Stimulated activated effector memory CD8-positive, alpha-beta T cell treated with anti-CD3 and anti-CD28 coated beads, Interleukin-12 subunit alpha, Interleukin-12 subunit beta, amount 100 ng/mL, for 72 hours (primary cell): ENCODE measurements around the gene CMTM7.
"Not testable (repeated sequence)": the region's sequence is repeated elsewhere in the genome, so short reads cannot be mapped to it uniquely, and the experiment has no call there.

Experiments used
- ATAC-seq: fragments of 150-1000 bp; cut with Tn5 transposase; 2 replicates; pipeline ENCODE4 v1.10.0; 2021
- DNase-seq, 2 donors: peaks; one replicate each; pipeline ENCODE4 v3.0.0; 2021 to 2022; ENCODE audit warnings: low spot score in 2 of 2
- H3K27ac Mint-ChIP-seq: one replicate; pipeline ENCODE4 v1.8.0; 2022; ENCODE audit warnings: mild to moderate bottlenecking, mixed read lengths
- H3K36me3 Mint-ChIP-seq: one replicate; pipeline ENCODE4 v1.8.0; 2022; ENCODE audit warnings: mild to moderate bottlenecking, mixed read lengths
- H3K4me1 Mint-ChIP-seq: one replicate; pipeline ENCODE4 v1.8.0; 2022; ENCODE audit warnings: mixed read lengths
- H3K4me3 Mint-ChIP-seq: one replicate; pipeline ENCODE4 v1.8.0; 2022; ENCODE audit warnings: mild to moderate bottlenecking, mixed read lengths
- H3K9me3 Mint-ChIP-seq: one replicate; pipeline ENCODE4 v1.8.0; 2022; ENCODE audit warnings: mixed read lengths

Gene CMTM7

DNA sequence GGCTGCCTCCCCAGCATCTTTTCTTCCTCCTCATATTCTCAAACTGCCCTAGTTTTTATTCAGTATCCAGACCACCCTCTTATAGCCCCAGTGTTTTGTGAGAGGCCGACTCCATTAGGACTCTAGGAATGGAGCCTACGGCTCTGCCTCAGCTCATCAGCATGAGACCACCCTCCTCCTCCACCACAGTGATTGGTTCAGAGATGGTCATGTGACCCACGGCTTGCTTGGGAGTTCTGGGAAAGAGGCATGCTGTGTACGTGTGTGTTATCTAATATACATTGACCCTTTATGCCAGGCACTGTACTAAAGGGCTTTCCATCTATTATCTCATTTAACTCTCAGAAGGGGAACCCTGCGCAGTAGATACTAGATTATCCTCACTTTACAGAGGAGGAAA, 17.8 kb upstream of the CMTM7 start:
- no peaks in the 10 kb centered on the region for H3K36me3 Mint-ChIP-seq
- no peak overlapping the region for H3K4me3 Mint-ChIP-seq
- H3K4me1 Mint-ChIP-seq = peaks cover 4% of the 10 kb centered on the region
- no peaks in the 10 kb centered on the region for H3K9me3 Mint-ChIP-seq
- ATAC-seq = no peak
- no peak for DNase-seq
- H3K27ac Mint-ChIP-seq = no peak overlapping the region

DNA sequence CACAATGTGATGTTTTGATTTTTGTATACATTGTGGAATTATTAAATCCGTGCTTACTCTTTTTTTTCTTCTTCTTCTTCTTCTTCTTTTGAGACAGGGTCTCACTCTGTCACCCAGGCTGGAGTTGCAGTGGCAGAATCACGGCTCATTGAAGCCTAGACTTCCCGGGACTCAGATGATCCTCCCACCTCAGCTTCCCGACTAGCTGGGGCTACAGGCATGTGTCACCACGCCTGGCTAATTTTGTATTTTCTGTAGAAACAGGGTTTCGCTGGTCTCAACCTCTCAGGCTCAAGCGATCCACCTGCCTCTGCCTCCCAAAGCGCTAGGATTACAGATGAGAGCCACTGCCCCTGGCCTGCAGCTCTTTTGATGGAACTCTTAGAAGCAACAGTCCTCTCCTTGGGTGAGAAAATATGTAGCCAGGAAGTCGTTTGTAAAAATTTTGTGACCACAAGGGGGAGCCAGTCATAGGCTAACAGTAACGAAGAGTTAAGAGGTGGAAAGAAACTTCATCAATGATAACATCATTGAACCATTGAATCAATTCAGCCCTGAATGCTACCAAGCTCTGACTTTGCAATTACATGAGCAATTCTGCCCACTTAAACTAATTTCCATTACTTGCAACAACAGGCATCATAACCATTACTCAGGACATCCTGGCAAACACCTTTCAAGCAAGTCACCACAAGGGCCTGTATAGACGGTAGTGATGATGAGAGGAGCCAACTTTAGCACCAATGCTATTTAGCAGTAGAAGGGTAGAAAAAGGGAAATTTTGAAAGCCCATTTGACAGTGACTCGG, 16.7 kb upstream of the CMTM7 start:
- Mint-ChIP-seq H3K4me3 (no peak overlapping the region), H3K9me3 (no peaks in the 10 kb centered on the region), H3K36me3 (no peaks in the 10 kb centered on the region), H3K4me1 (peaks cover 4% of the 10 kb centered on the region), H3K27ac (no peak overlapping the region)
- peak; percentile 63 to 83 for DNase-seq
- ATAC-seq = peak; percentile 82

DNA sequence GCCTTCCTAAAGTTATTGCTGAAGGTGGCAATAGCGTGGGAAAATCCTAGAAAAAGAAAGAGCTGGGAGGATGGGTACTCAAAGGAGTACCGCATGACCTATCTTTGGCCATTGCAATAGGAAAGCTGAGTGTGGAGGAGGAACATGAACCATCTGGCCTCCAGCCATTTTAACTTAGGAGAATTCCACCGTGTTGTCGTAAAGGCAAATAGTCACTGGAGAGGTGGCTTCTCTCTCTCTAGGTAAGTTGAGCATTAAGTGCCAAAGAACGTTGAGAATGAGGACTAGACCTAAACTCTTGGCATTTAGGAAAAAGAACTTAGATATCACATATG, 16.1 kb upstream of the CMTM7 start:
- no peak for DNase-seq
- no peak for ATAC-seq
- H3K27ac Mint-ChIP-seq = no peak overlapping the region
- no peaks in the 10 kb centered on the region for H3K9me3 Mint-ChIP-seq
- no peaks in the 10 kb centered on the region for H3K36me3 Mint-ChIP-seq
- H3K4me3 Mint-ChIP-seq = no peak overlapping the region
- H3K4me1 Mint-ChIP-seq = peaks cover 4% of the 10 kb centered on the region

DNA sequence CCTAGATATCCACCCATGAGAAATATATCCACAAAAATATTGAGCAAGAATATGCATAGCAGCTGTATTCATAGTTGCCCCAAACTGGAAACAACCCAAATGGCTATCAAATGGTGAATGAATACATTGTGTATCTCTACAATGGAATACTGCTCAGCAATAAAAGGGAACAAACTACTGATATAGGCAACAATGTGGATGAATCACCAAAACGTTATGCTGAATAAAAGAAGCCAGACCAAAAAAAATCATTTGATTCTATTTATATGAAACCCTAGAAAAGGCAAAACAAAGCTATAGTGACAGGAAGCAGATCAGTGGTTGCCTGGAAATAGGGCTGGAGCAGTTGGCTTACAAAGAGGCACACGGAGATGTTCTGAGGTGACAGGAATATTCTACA, 15.5 kb upstream of the CMTM7 start:
- DNase-seq = no peak
- Mint-ChIP-seq H3K36me3 (no peaks in the 10 kb centered on the region), H3K9me3 (no peaks in the 10 kb centered on the region), H3K4me3 (no peak overlapping the region), H3K4me1 (peaks cover 4% of the 10 kb centered on the region), H3K27ac (no peak overlapping the region)
- ATAC-seq = no peak

DNA sequence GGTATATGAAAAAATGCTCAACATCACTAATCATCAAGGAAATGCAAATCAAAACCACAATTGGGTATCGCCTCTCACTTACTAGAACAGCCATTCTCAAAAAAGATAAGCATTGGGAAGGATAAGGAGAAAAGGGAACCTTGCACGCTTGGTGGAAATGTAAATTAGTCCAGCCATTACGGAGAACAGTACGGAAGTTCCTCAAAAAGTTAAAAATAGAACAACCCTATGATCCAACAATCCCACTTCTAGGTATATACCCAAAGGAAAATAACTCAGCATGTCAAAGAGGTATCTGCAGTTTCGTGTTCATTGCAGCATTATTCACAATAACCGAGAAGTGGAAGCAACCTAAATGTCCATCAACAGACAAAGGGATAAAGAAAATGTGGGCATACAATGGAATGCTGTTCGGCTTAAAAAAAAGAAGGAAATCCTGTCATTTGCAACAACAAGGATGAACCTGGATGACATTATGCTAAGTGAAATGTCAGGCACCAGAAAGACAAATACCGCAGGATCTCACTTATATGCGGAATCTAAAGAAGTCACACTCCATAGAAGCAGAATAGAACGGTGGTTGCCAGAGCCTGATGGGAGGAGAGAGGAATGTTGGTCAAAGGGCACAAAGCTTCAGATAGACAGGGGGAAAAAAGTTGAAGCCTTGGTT, 11.7 kb upstream of the CMTM7 start:
- no peak overlapping the region for H3K4me3 Mint-ChIP-seq
- H3K36me3 Mint-ChIP-seq = no peaks in the 10 kb centered on the region
- ATAC-seq = no peak
- no peak overlapping the region for H3K27ac Mint-ChIP-seq
- no peak for DNase-seq
- peaks cover under 1% of the 10 kb centered on the region for H3K4me1 Mint-ChIP-seq
- no peaks in the 10 kb centered on the region for H3K9me3 Mint-ChIP-seq

DNA sequence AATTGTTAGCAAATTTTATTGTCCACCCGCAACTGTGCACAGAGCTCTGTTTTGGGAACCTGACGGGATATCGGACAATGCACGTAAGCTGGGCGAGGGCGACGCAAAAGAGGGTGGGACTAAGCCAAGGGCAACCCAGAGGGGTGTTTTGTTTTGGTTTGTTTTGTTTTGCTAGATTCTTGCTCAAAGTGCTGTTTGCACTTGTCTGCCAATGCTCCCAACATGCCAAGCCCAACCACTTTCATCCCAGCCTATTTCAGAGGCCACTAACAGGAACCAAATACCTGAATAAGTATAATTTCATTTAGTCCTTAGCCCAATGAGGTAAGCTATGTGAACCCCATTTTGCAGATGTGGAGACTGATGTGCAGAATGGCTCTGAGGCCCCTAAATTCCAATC, 9.7 kb upstream of the CMTM7 start:
- Mint-ChIP-seq H3K27ac (no peak overlapping the region), H3K9me3 (no peaks in the 10 kb centered on the region), H3K4me1 (peaks cover 3% of the 10 kb centered on the region), H3K36me3 (no peaks in the 10 kb centered on the region), H3K4me3 (no peak overlapping the region)
- DNase-seq = no peak
- no peak for ATAC-seq

DNA sequence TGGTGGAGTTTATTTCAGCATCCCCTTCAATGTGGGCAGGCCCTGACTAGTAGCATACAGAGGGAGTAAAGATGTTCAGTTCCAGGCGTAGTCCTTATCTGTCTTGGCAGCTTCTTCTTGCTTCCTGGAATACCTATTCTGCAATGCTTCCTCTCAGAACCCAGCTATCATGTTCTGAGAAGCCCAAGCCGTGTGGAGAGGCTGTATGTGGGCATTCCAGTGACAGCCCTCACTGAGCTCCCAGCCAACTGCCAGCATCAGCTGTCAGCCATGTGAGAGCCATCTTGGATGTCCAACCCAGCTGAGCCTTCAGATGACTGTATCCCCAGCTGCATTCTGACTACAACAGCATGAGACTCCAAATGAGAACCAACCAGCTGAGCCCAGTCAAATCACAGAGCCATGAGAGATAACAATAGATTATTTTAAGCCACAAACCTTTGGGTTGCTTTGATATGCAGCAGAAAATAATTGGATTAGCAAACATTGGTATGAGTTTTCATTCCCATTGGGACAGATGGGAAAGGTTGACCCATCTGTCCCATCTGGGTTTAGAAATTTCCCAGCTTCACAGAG, 8.4 kb upstream of the CMTM7 start:
- no peak overlapping the region for H3K4me3 Mint-ChIP-seq

DNA sequence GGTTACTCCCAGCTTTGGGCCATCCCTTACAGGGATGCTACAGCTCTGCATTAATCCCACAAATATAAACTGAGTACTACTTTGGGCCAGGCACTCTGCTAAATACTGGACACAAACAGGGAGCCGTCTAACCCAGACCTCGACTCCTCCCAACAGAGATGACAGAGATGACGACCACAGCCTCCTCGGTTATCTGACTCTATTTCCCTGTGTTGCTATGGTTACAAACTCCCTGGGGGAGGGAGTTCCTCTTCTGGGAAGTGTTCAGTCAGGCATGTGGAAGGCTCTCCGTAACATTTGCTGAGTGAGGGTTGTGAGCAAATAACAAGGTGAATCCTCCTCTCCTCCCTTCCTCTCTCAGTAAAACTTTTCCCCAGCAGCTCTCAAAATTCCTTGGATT, 6.7 kb upstream of the CMTM7 start:
- H3K27ac Mint-ChIP-seq = no peak overlapping the region
- H3K4me3 Mint-ChIP-seq = no peak overlapping the region
- DNase-seq = no peak
- ATAC-seq = no peak
- no peaks in the 10 kb centered on the region for H3K9me3 Mint-ChIP-seq
- H3K4me1 Mint-ChIP-seq = peaks cover 5% of the 10 kb centered on the region
- H3K36me3 Mint-ChIP-seq = no peaks in the 10 kb centered on the region

More for the DNA sequence above, 8.4 kb upstream of the CMTM7 start:
- DNase-seq (no peak), ATAC-seq (peak; percentile 31)
- no peak overlapping the region for H3K27ac Mint-ChIP-seq
- no peaks in the 10 kb centered on the region for H3K36me3 Mint-ChIP-seq
- H3K4me1 Mint-ChIP-seq = peaks cover 5% of the 10 kb centered on the region
- H3K9me3 Mint-ChIP-seq = no peaks in the 10 kb centered on the region

DNA sequence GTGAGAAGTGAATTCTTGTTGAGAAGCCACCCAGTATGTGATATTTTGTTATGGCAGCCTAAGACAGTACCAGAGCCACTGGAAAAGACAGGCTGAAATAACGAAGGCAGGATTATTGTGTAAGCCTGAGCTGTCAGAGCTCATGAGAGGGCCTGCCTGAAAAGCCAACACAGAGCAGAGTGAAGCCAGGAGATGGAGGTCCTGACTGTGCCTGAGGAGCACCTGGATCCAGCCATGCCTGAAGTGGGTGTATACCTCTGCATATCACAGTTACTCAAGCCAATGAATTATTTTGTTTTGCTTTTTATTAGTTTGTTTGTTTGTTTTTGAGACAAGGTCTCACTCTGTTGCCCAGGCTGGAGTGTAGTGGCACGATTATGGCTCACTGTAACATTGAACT, 4.1 kb upstream of the CMTM7 start:
- ATAC-seq = no peak
- H3K36me3 Mint-ChIP-seq = peaks cover 5% of the 10 kb centered on the region
- H3K4me1 Mint-ChIP-seq = peaks cover 18% of the 10 kb centered on the region
- H3K27ac Mint-ChIP-seq = no peak overlapping the region
- DNase-seq = no peak
- H3K4me3 Mint-ChIP-seq = no peak overlapping the region
- H3K9me3 Mint-ChIP-seq = no peaks in the 10 kb centered on the region

DNA sequence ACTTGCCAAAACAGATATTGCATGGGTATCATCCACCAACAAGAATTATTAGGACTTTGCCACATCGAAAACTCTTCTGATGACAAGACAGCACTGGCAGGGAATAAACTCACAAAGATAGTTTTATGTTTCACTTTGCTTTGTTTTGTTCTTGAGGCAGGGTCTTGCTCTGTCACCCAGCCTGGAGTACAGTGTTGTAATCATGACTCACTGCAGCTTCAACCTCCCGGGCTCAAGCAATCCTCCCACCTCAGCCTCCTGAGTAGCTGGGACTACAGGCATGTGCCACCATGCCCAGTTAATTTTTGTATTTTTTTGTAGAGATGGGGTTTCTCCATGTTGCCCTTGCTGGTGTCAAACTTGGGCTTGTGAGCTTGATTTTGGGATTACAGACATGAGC, 2.1 kb upstream of the CMTM7 start:
- H3K9me3 Mint-ChIP-seq, H3K4me3 Mint-ChIP-seq, DNase-seq, ATAC-seq, H3K36me3 Mint-ChIP-seq, H3K27ac Mint-ChIP-seq: not testable (repeated sequence)
- peaks cover 39% of the 10 kb centered on the region for H3K4me1 Mint-ChIP-seq

DNA sequence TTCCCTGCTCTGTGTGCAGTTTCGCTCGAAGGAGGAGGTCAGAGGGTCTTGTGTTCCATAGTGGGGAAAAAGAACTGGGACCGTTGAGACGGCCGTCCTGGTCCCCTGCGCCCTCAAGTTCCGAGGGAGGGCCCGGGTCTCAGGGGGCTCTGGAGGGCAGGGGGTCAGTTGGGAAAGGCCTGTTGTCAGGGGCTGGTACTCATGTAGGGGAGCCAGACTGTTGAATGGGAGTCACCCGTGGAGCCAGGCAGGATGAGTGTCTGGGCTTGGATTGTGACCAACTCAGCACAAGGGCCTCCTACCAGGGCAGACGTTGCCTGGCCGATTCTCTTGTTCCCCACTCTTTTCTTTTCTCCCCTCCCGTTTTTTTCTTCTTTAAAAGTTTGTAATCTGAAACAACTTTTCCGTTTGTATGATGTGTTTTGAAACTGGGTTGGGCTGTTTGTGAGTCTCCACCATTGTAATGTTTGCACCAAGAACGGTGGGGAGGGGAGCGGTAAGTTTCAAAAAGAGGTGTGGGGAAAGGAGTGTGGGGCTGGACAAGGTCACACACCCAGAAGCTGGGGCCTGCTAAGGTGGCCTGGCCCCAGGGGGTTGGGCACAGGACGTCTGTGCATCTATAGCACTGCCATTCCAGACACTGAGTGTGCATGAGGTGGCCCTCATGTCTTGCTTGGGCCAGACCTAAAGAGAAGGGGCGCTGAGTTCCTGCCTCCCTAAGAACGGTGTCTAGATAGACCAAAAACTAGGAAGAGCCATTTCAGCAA, 1.1 kb downstream of the CMTM7 start:
- ATAC-seq (peak; percentile 48), DNase-seq (peak in 1 of 2 donors; percentile 73)
- peaks cover 10% of the 10 kb centered on the region for H3K36me3 Mint-ChIP-seq
- peak overlapping the region; percentile 90 for H3K4me3 Mint-ChIP-seq
- H3K27ac Mint-ChIP-seq = peak overlapping the region; percentile 93
- H3K4me1 Mint-ChIP-seq = peaks cover 50% of the 10 kb centered on the region
- H3K9me3 Mint-ChIP-seq = no peaks in the 10 kb centered on the region

DNA sequence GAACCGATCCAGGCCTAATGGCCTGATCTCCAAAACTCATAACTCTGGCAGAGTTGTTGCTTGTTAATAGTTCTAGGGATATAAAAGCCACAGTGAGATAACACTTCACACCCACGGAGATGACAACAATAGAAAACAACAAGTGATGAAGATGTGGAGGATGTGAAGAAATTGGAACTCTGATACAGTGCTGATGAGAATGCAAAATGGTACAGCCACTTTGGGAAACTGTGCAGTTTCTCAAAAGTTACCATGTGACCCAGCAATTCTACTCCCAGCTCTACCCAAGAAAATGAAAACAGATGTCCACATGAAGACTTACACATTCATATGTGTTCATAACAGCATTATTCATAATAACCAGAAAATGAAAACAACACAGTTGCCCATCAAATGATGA, 3.8 kb downstream of the CMTM7 start:
- DNase-seq = no peak
- Mint-ChIP-seq H3K27ac (peak overlapping the region; percentile 80), H3K4me3 (no peak overlapping the region), H3K4me1 (peaks cover 68% of the 10 kb centered on the region), H3K9me3 (no peaks in the 10 kb centered on the region), H3K36me3 (peaks cover 10% of the 10 kb centered on the region)
- ATAC-seq = peak; percentile 48

DNA sequence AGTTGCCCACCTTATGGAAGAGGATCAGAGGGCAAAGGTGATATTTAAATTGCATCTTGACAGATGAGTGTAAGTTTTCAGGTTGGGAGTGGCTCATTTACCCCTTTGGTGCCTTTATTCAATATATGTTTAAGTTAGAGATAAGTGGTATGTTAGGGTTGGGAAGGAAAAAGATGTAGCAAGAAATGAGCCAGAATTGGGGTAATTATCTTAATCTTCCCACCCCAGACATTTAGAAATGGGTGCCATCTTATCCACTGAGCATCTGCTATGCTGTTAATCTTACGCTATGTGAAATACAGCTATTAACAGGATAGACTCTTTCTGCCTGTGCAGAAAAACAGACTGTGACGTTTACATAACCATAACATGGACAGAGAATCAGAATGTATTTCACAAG, 6.3 kb downstream of the CMTM7 start:
- Mint-ChIP-seq H3K27ac (peak overlapping the region; percentile 7), H3K4me1 (peaks cover 70% of the 10 kb centered on the region), H3K36me3 (peaks cover 6% of the 10 kb centered on the region), H3K4me3 (no peak overlapping the region), H3K9me3 (no peaks in the 10 kb centered on the region)
- ATAC-seq = no peak
- DNase-seq = no peak

DNA sequence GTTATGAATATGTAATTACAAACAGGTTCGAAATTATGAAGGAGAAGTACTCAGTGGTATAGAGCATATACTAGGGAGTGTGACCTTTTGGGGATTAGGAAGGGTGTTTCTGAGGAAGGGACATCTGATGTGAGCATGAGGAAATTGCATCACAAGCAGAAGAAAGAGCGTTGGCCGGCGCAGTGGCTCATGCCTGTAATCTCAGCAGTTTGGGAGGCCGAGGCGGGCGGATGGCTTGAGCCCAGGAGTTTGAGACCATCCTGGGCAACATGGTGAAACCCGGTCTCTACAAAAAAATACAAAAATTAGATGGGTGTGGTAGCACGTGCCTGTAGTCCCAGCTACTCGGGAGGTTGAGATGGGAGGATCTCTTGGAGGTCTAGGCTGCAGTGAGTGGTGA, 6.9 kb downstream of the CMTM7 start:
- Mint-ChIP-seq H3K36me3 (peaks cover 6% of the 10 kb centered on the region), H3K27ac (peak overlapping the region; percentile 7), H3K4me3 (no peak overlapping the region), H3K9me3 (no peaks in the 10 kb centered on the region), H3K4me1 (peaks cover 68% of the 10 kb centered on the region)
- ATAC-seq = no peak
- DNase-seq = no peak

DNA sequence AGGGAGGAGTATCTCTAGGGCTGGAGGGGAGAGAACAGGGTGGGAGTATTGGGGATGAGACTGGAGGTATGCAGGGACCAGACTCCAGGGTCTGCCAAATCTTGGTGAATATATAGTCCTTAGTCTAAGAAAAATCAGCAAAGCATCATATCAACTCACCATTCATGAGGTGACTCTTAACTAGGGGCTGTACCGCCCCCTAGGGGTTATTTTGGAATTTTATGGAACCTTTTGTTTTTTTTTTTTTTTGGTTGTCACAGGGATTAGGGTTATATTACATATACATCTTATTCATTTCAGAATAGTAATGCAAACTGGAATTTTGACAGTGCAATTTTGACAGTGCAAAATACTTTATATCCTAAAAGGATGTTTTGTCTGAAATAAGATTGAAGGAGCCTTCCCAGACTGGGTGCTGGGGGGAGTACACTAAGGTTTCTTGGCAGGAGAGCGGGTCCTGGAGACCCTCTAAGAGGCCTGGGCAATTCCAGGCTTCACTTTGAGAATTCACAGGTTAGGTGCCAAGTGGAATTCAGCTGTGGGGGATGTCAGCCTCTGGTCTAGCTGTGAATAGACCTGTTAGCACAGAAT, 7.5 kb downstream of the CMTM7 start:
- H3K9me3 Mint-ChIP-seq = no peaks in the 10 kb centered on the region
- peak; percentile 50 for ATAC-seq
- DNase-seq = peak; percentile 31 to 63
- no peak overlapping the region for H3K4me3 Mint-ChIP-seq
- peak overlapping the region; percentile 7 for H3K27ac Mint-ChIP-seq
- H3K4me1 Mint-ChIP-seq = peaks cover 62% of the 10 kb centered on the region
- peaks cover 6% of the 10 kb centered on the region for H3K36me3 Mint-ChIP-seq
